OCI-LY3 (cell line): Measurements from ENCODE around the gene SKIL.

Experiments
- H2AFZ ChIP-seq: fragments of 200-600, 300-600 bp; shearing (Covaris generic); 2 replicates; pipeline ENCODE4 v1.6.0; 2014; ENCODE audit warnings: antibody characterized with exemption, low read depth, low read length
- H3K27ac ChIP-seq: fragments of 200-600, 300-600 bp; sonication (generic); 2 replicates; pipeline ENCODE4 v1.5.1; 2014; ENCODE audit warnings: mild to moderate bottlenecking, low read length, moderate library complexity, mixed read lengths
- H3K27me3 ChIP-seq: fragments of 200-600, 300-600 bp; sonication (generic); 2 replicates; pipeline ENCODE4 v1.6.1; 2014; ENCODE audit warnings: low read depth, low read length, mixed read lengths
- H3K36me3 ChIP-seq: fragments of 200-600, 300-600 bp; sonication (generic); replicated peaks from 2 replicates; pipeline ENCODE3; 2014; ENCODE audit warnings: low read depth, low read length, mixed read lengths
- H3K4me1 ChIP-seq: fragments of 300-600, 200-600 bp; sonication (generic); 2 replicates; pipeline ENCODE4 v1.6.1; 2014; ENCODE audit warnings: low read length, mixed read lengths
- H3K4me2 ChIP-seq: fragments of 200-600, 300-600 bp; sonication (generic); 2 replicates; pipeline ENCODE4 v1.6.1; 2014; ENCODE audit warnings: low read length, mixed read lengths
- H3K4me3 ChIP-seq: fragments of 300-600, 200-600 bp; sonication (generic); 2 replicates; pipeline ENCODE4 v1.5.1; 2014; ENCODE audit warnings: antibody characterized with exemption, mild to moderate bottlenecking, low read length, moderate library complexity
- H3K79me2 ChIP-seq: fragments of 300-600, 200-600 bp; shearing (Covaris generic); 2 replicates; pipeline ENCODE4 v1.6.1; 2014; ENCODE audit warnings: mild to moderate bottlenecking, low read length, mixed read lengths
- H3K9ac ChIP-seq: fragments of 300-600, 200-600 bp; shearing (Covaris generic); 2 replicates; pipeline ENCODE4 v1.6.0; 2014; ENCODE audit warnings: mild to moderate bottlenecking, low read length, moderate library complexity
- H3K9me3 ChIP-seq: fragments of 200-600, 300-600 bp; shearing (Covaris generic); 2 replicates; pipeline ENCODE4 v1.6.1; 2014; ENCODE audit warnings: low read length, mixed read lengths; ENCODE audit not compliant: insufficient read depth
- H4K20me1 ChIP-seq: fragments of 200-600, 300-600 bp; sonication (generic); 2 replicates; pipeline ENCODE4 v1.6.1; 2016; ENCODE audit warnings: low read length, mixed read lengths; ENCODE audit not compliant: insufficient read depth
- CTCF ChIP-seq: fragments of 200-600, 300-600 bp; sonication (generic); IDR thresholded peaks from 2 replicates; pipeline ENCODE4 v1.5.1; 2014; ENCODE audit warnings: antibody characterized with exemption, low read length, low read depth
- EZH2phosphoT487 ChIP-seq: fragments of 200-600 bp; shearing (Covaris generic); IDR thresholded peaks from 2 replicates; pipeline ENCODE4 v1.6.1; 2018; ENCODE audit warnings: antibody characterized with exemption, mixed run types, low read depth

The SKIL gene

GRCh38 chr3:170423001-170423615 lies 65.6 kb downstream of the SKIL start:
- no peak overlapping the region for H3K9ac ChIP-seq

DNA sequence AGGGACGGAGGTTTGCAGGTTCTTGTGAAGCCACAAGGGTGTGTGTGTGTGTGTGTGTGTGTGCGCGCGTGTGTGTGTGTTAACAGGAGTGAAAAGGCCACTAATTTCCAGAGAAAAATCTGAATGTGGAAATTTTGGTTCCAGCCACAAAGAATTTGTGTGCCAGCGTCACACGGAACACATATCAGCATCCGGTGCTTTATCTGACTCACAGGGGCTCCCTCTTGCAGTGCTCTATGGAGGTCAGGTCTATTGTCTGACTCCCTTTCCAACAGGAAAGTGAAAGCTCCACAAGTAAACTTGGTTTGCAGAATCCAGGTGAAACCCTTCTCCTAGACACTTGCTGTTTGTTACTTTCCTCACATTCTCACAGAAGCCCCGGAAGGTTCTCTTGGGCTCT lies 67.4 kb downstream of the SKIL start:
- no peaks in the 10 kb centered on the region for H3K79me2 ChIP-seq
- no peak overlapping the region for H3K4me3 ChIP-seq
- H3K4me1 ChIP-seq = peaks cover 12% of the 10 kb centered on the region
- no peaks in the 10 kb centered on the region for H4K20me1 ChIP-seq
- no peaks in the 10 kb centered on the region for H3K27me3 ChIP-seq
- H3K36me3 ChIP-seq = no peaks in the 10 kb centered on the region
- no peak for TF ChIP-seq CTCF
- TF ChIP-seq EZH2phosphoT487 = no peak
- H3K27ac ChIP-seq = no peak overlapping the region
- H3K9me3 ChIP-seq = no peaks in the 10 kb centered on the region
- H3K4me2 ChIP-seq = no peak overlapping the region
- no peak overlapping the region for H2AFZ ChIP-seq
- H3K9ac ChIP-seq = no peak overlapping the region

More at GRCh38 chr3:170423001-170423615, 65.6 kb downstream of the SKIL start:
- no peaks in the 10 kb centered on the region; the same call in 1 of the 2 replicates for H3K4me1 ChIP-seq
- H3K4me2 ChIP-seq = no peak overlapping the region
- H3K9me3 ChIP-seq = no peaks in the 10 kb centered on the region
- no peak overlapping the region for H3K4me3 ChIP-seq
- H2AFZ ChIP-seq = no peak overlapping the region
- no peaks in the 10 kb centered on the region for H3K79me2 ChIP-seq
- TF ChIP-seq CTCF = no peak
- TF ChIP-seq EZH2phosphoT487 = no peak
- H3K27ac ChIP-seq = no peak overlapping the region
- H3K27me3 ChIP-seq = no peaks in the 10 kb centered on the region
- H3K36me3 ChIP-seq = no peaks in the 10 kb centered on the region
- no peaks in the 10 kb centered on the region for H4K20me1 ChIP-seq

DNA sequence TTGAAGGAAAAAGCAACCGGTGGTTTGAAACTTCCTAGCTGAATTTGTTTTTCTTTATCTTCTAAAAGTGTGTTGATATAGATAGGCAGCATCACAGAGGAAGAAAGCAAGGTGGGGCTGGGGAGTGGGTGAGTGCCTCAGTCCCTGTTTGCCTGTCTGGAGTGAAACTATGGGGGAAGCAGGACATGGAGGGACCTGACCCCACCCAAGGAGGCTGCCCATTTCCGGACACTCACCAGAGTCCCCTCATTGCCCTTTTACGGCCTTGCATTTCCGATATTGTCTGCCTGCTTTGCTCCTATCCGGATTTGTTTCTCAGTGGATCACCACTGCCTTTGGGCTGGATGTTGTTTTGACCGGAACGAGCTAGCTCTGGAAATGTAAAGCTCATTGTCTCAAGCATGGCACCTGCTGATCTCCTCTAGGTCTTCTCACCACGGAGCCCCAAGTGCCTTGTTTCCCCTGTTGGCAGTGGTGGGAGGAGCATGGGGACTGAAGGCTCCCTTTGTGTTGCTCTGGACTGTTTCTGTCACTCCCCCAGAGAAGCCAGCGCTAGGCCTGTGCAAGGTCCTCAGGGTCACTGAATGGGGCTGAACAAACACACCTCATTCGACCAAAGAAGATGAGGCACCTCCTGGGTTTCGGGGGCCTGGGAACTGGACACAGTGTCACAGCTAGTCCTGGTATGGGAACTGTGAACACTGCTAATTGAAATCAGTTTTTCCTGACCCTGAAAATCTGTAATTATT lies 68.2 kb downstream of the SKIL start:
- TF ChIP-seq EZH2phosphoT487 = no peak
- TF ChIP-seq CTCF = no peak
- no peaks in the 10 kb centered on the region for H3K27me3 ChIP-seq
- H3K4me2 ChIP-seq = no peak overlapping the region
- no peak overlapping the region for H2AFZ ChIP-seq
- H3K9ac ChIP-seq = no peak overlapping the region
- no peaks in the 10 kb centered on the region for H4K20me1 ChIP-seq
- H3K27ac ChIP-seq = no peak overlapping the region
- H3K36me3 ChIP-seq = no peaks in the 10 kb centered on the region
- peaks cover 12% of the 10 kb centered on the region for H3K4me1 ChIP-seq
- H3K4me3 ChIP-seq = no peak overlapping the region
- no peaks in the 10 kb centered on the region for H3K9me3 ChIP-seq
- no peaks in the 10 kb centered on the region for H3K79me2 ChIP-seq

DNA sequence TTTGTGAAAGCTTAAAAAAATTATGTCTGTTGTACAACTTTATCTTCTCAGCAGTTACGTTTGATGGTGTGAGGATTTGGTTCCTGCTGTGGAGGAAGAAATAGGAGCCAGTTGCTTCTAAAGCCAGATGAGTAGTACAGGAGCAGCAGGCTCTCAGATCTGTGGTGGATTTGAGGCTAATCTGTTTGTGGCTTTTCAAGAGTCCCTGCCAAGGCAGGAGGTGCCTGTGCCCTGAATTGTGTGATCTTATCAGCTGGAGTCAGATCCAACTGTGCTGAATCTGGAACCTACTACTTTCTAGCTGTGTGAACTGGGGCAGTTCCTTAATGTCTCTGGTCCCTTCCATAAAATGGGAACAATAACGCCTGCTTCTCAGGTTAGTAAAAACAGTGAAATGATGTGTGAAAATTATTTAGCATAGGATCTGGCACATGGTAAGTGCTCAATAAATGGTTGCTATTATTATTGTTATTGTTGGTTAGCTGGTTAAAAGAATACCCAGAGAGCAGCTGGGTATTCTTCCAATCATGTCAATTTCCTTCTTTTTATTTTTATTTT lies 68.8 kb downstream of the SKIL start:
- Histone ChIP-seq H3K27me3 (no peaks in the 10 kb centered on the region), H3K4me2 (no peak overlapping the region), H3K27ac (no peak overlapping the region), H3K9me3 (no peaks in the 10 kb centered on the region), H3K9ac (no peak overlapping the region), H2AFZ (no peak overlapping the region), H3K79me2 (no peaks in the 10 kb centered on the region), H3K4me1 (peaks cover 12% of the 10 kb centered on the region), H3K36me3 (no peaks in the 10 kb centered on the region), H3K4me3 (no peak overlapping the region), H4K20me1 (no peaks in the 10 kb centered on the region)
- TF ChIP-seq CTCF (no peak), EZH2phosphoT487 (no peak)
